Measurements from ENCODE around the gene TSHZ2.

DNA sequence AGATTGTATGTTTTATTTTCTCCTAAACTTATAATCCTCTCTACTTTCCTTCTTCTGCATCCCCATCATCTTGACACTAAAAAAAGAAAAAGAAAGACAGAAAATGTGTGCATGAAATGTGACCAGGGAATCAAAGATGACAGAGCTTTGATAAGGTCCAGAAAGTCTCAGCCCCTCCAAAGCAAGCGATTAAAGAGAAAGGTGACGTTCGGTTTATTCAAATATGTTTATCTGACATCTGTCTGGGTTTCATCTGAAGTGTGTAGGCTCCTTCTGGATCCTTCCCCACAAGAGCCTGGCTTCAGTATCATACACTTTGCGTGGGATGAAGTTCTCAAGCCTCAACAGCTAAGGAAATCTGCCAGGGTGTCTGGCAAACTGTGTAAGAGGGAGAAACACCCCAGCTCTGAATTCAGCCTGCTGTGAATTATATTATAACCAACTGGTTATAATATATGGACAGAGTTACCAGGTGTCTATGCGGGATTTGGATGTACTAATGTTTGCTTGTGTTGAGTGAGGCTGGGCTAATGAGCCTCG lies 358.5 kb downstream of the TSHZ2 start:
- TF ChIP-seq POLR2A (IDR thresholded peaks at IDR 0.05), result no peak
- TF ChIP-seq, protein P1, sequence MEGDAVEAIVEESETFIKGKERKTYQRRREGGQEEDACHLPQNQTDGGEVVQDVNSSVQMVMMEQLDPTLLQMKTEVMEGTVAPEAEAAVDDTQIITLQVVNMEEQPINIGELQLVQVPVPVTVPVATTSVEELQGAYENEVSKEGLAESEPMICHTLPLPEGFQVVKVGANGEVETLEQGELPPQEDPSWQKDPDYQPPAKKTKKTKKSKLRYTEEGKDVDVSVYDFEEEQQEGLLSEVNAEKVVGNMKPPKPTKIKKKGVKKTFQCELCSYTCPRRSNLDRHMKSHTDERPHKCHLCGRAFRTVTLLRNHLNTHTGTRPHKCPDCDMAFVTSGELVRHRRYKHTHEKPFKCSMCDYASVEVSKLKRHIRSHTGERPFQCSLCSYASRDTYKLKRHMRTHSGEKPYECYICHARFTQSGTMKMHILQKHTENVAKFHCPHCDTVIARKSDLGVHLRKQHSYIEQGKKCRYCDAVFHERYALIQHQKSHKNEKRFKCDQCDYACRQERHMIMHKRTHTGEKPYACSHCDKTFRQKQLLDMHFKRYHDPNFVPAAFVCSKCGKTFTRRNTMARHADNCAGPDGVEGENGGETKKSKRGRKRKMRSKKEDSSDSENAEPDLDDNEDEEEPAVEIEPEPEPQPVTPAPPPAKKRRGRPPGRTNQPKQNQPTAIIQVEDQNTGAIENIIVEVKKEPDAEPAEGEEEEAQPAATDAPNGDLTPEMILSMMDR (IDR thresholded peaks at IDR 0.05), result no peak

All from vagina (tissue), 2 donors.